NOMO-1 (cell line): ENCODE measurements around the gene FOXN3.

Experiments used
- DNase-seq, 2 experiments: peaks; one replicate each; lab custom pipeline; 2025; ENCODE audit not compliant: unreplicated experiment in 2 of 2; lab: John Stamatoyannopoulos, UW

The FOXN3 gene

GRCh38 chr14:89339579-89339978 is 77.5 kb downstream of the FOXN3 start:
- DNase-seq: no peak

- no peak for DNase-seq
These were observed 77.9 kb downstream of the FOXN3 start for GRCh38 chr14:89339158-89339557.

DNA sequence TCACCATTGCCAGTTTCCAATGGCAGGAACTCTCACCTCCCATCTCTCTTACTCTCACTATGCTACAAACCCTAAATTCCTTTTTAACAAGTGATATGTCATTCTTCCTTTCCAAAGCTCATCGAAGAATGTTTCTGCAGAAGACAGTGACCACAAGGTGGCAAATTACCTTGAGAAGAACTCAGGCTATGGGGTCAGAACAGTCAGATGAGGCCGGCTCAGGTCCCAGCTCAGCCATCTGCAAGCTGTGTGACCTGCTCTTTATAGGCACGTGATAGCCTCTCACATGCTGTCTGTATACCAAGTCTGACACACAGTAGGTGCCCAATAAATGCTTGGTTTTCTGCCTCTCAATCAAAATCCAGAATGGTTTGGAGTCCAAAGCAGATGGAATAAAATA is 80.7 kb downstream of the FOXN3 start:
- peak in 1 of 2 experiments; percentile 9 for DNase-seq

- DNase-seq: no peak
These were observed 85.0 kb downstream of the FOXN3 start for GRCh38 chr14:89332031-89332430.

DNA sequence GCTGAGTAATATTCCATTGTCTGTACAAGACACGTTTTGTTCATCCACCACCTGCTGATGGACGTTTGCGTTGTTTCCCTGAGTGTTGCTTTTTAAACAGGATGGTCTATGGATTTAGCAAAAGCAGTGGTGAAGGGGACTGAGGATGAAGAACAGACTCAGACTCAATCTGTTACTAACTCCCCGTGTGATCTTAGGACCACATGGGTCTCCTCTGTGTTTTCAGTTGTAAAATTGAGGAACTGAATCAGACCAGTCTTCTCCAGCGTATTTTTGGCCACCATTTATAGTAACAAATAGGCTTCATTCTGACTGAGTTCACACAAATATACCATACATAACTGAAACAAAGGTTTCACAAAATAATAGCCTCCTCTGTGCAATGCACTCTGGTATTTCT is 85.6 kb downstream of the FOXN3 start:
- peak in 1 of 2 experiments; percentile 48 for DNase-seq

DNA sequence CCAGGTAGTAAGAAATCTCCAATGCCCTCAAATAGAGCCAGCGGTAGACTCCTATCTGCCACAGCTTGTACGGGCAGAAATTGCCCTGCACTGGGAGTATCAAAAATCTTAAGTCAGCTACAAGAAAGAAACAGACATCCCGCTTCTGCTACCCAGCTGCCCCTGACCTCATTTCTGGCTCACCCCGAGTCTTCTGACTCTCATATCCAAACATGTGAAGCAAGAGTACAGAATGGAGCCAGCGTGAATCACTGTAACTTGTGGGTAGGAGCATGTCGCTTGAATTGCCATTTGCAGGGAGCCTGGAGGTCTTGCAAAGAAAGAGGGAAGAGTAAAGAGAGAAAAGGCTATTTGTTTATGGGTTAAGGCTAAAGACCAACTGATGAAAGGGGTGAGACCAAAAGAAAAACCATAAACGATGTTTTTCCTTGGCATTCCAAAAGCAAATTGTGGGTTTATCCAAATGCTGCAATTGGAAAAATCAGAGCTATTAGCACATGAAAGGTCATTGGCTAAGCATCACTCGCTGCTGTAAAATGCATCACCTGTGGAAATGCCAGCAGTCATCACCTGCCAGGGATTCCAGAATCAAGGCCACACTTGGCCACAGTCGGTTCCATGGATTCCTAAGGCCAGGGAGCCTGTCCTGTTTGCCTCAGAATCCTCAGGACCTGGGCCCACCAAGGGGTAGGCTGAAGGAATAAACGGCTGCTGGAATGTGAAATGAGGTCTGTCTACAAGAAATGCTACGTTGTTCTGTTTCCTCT is 86.6 kb downstream of the FOXN3 start:
- DNase-seq: no peak

GRCh38 chr14:89327771-89328212 is 89.2 kb downstream of the FOXN3 start:
- DNase-seq: no peak

- DNase-seq: no peak
These were observed 91.1 kb downstream of the FOXN3 start for GRCh38 chr14:89325959-89326358.

GRCh38 chr14:89325299-89325883 is 91.6 kb downstream of the FOXN3 start:
- no peak for DNase-seq

DNA sequence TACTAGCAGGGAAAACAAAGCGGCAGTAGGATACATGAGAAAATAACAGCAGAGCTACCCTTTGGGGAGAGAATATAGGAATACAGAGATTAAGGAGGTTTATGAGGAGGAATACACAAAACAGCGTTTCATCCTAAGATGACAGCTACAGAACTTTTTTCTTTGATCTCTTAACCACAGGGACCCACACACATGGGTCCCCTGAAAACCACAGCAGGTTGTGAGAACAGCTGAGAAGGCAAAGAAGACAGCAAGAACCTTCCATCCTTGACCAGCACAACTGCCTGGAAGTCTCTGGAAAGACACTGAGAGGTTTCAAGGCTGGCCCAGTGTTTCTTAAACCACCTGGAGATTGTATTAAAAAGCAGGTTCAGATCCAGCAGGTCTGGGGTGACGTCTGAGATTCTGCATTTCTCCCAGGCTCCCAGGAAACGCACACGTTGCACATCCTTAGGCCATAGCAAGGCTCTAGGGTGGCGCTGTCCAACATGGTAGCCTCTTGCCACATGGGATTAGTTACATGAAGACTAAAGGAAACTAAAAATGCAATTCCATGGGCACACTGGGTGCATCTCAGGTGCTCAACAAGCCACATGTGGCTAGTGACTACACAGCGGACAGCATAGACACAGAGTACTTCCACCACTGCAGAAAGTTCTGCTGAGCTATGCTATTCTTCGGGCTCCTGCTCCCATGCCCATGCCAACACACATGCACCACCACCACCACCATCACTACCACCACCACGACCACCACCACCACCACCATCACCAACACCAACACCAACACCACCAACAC is 92.3 kb downstream of the FOXN3 start:
- DNase-seq: no peak

DNA sequence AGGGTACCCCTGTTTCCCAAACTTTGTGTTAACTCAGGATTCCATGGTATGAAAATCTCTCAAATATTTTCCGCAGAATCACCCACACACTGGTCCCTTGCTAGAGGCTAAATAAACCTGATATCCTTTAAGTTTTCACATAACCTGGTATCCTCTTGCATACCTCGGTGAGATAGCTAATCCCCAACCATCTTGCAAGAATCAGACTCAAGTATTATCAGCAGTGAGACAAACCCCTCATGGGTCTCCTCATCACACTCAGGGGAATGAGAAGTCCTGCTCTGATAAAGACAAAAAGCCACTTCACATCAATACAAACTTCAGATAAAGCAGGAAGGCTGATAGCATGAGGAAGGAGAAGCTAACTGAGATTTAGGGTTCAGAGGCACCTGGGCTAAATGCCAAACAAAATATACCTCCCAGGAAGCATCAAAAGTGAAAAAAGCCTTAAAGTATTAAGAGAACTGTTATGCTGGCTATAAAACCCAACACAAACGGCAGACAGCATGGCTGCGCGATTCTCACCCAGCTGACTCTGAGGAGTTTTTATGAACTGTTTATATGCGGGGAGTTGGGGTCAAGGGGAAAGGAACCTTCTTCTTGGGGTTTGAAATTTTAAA is 96.5 kb downstream of the FOXN3 start:
- DNase-seq: no peak

- DNase-seq: no peak
These were observed 97.3 kb downstream of the FOXN3 start for GRCh38 chr14:89319687-89320086.

DNA sequence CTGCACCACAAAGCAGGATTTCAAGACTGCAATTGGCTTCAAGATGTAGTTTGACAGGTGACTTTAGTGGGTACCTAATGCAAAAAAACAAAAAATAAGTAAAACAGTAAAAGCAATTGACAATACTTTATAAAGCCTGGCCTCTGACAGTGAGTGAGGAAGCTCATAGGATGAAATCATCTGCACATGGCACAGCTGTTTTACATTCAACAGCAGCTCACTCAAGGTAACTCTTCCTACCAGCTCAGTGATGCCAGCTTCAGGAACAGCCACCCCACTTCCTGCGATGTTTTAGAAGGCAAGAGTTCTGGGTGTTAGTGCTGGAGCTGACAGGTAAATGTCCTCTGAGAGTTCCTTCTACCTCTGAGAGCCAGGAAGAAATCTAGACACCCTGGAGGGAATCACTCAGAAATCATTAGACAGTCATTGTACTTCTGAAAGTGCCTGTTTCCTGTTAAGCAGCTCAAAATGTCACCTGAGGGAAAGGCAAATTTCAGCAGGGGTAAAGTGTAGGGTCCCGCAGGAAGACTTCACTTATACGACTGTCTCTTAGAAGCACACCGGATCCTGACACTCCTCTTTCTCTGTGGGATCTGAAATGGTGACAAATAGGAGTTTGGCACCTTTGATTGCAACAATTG is 99.9 kb downstream of the FOXN3 start:
- no peak for DNase-seq

DNA sequence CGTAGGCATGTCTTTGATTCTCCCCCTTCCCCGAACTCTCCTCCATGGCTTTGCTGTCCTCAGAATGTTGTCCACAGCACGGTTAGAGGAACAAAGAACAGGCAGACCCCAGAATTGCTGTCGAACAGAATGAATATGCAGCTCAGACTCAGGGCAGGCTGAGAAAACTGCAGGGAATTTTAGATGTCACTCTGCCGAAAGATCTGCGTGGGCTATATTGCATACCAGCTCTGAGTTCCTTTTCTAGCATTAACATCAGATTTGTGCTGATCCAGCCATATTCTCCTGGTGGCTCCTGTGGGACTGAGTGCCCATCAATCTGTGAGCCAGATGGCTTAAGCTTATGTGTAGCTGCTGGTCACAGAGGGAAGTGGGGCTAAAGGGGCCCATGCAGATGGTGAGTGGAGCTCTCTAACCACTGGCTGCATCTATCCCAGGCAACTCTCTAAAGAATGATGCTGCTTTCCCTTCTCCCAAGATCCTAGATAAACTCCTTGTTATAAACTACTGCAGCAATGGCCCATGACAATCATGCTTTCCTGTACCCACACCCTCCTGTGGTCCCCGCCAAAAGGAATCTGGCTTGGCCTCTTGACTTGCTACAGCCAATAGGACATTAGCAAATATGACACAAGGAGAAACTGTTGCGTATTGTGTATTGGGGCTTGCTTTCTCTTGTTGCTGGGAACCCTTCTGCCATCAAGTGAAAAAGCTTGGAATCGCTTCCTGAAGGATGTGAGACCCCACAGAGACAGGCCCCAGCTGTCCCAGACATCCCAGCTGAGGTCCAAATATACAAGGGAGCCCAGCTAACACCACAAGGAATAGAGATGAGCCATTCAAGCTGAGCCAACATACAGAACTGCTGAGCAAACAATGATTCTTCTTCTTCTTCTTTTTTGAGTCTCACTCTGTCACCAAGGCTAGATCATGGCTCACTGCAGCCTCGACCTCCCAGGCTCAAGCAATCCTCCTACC is 101.3 kb downstream of the FOXN3 start:
- no peak for DNase-seq

- no peak for DNase-seq
These were observed 102.8 kb downstream of the FOXN3 start for GRCh38 chr14:89314274-89314673.

DNA sequence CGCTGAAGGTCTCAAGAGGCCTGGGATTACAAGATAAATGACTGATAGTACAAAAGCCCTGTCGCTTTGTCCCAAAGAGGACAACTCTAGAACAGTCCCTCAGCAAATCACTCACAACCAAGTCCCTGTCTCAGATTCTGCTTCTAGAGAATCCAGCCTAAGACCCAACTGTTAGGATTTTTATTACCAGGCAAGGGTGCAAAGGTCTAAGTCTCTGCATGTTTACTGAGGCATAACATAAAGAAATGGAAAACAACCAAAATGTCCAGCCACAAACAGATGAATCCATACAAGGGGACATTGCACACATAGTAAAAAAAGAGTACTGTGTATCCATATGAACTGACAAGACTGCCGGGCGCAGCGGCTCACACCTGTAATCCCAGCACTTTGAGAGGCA is 104.1 kb downstream of the FOXN3 start:
- DNase-seq: no peak

DNA sequence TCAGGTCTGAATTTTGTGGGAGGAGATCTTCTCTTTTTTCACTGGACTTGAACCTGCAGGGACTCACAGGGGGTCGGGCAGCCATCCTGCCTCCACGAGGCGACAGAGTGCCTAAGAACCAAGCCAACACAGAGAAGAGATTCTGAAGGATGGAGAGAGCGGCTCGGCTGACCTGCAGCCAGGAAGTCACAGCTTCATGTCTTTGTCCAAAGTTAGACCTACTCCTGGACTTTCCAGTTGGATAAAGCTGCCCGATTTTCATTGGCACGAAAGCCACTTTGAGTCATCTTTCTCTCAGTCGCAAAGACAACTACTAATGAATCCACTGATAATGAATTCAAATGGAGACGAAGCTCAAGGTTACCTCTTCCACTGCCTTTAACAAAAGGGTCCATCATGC is 106.8 kb downstream of the FOXN3 start:
- DNase-seq: no peak

GRCh38 chr14:89309670-89310177 is 107.3 kb downstream of the FOXN3 start:
- DNase-seq: no peak

GRCh38 chr14:89308232-89308959 is 108.6 kb downstream of the FOXN3 start:
- peak in 1 of 2 experiments; percentile 16 for DNase-seq
